Vagina (tissue), 2 donors: Measurements from ENCODE around the gene LRRC8E. TPM values are rescaled to one million over a fixed set of nuclear protein-coding genes. Genes with fewer than 3 reads are reported as not detected.

Experiments
- DNase-seq, 2 donors: peaks; one replicate each; pipeline ENCODE4 v3.0.0-alpha.2; 2017; ENCODE audit errors: extremely low spot score in 2 of 2
- H3K27ac ChIP-seq: fragments of 200-600 bp; sonication (generic); one replicate; pipeline ENCODE4 v1.5.1; 2019
- H3K27me3 ChIP-seq: fragments of 200-600 bp; sonication (generic); one replicate; pipeline ENCODE4 v1.5.1; 2019
- H3K36me3 ChIP-seq, 2 donors: fragments of 200-600 bp; sonication (generic); one replicate each; pipeline ENCODE4 v1.5.1; 2017 to 2019
- H3K4me1 ChIP-seq: fragments of 200-600 bp; sonication (generic); one replicate; pipeline ENCODE4 v1.5.1; 2019
- H3K4me3 ChIP-seq, 2 donors: fragments of 200-600 bp; sonication (generic); 1 replicate in 1 of 2; 2 replicates in 1 of 2; pipeline ENCODE4 v1.5.1; 2016 to 2019
- H3K9me3 ChIP-seq: fragments of 200-600 bp; sonication (generic); one replicate; pipeline ENCODE4 v1.5.1; 2019
- CTCF ChIP-seq, 3 experiments: fragments of 450-650 bp in 2 of 3; fragments of 200-600 bp in 1 of 3; sonication (generic) in 1 of 3; IDR thresholded peaks; one replicate each; pipeline ENCODE4 v1.5.1; 2017 to 2019; ENCODE audit warnings: antibody characterized with exemption in 3 of 3, mild to moderate bottlenecking in 2 of 3, moderate library complexity in 2 of 3
- POLR2A ChIP-seq, 2 donors: fragments of 450-650 bp; IDR thresholded peaks; one replicate each; pipeline ENCODE4 v1.6.1; 2017; ENCODE audit warnings: antibody characterized with exemption in 2 of 2, mild to moderate bottlenecking in 2 of 2, moderate library complexity in 2 of 2
- POLR2AphosphoS5 ChIP-seq, 2 donors: sonication (generic); formaldehyde crosslinking; IDR thresholded peaks; one replicate each; pipeline ENCODE4 v1.9.0; 2017; ENCODE audit warnings: antibody characterized with exemption in 2 of 2, mild to moderate bottlenecking in 2 of 2, low read depth in 1 of 2; ENCODE audit not compliant: insufficient read depth in 1 of 2
- intact Hi-C: fragments of 100-400 bp; cut with DNase I; formaldehyde crosslinking; loops from one replicate; pipeline ENCODE4 v1.15.1; 2023
- total RNA-seq: library from RNA; depleted of rRNA; stranded (reverse); fragments of >200 nt; gene quantifications from one replicate; pipeline ENCODE4 v1.2.3, GENCODE V29; 2016

LRRC8E gene
- total RNA-seq, 1 donor from 2014 or later, result 6.6 TPM

GRCh38 chr19:7900401-7900870, 12.1 kb downstream of the LRRC8E start:
- Histone ChIP-seq H3K27me3 (no peaks in the 10 kb centered on the region), H3K4me1 (peaks cover 39% of the 10 kb centered on the region), H3K27ac (peak overlapping the region; percentile 88), H3K9me3 (no peaks in the 10 kb centered on the region), H3K36me3 (no peaks in the 10 kb centered on the region), H3K4me3 (no peak overlapping the region)
- DNase-seq, result no peak
- intact Hi-C loops, result no loop called here
- TF ChIP-seq POLR2AphosphoS5 (IDR thresholded peaks at IDR 0.05; ENCODE audit: insufficient read depth in 1 of 2, low read depth in 1 of 2), result peak in 1 of 2 donors; percentile 19
- no peak for TF ChIP-seq CTCF (IDR thresholded peaks at IDR 0.05)
- no peak for TF ChIP-seq POLR2A (IDR thresholded peaks at IDR 0.05)

GRCh38 chr19:7900931-7901330, 12.6 kb downstream of the LRRC8E start:
- Histone ChIP-seq H3K4me1 (peaks cover 44% of the 10 kb centered on the region), H3K27me3 (no peaks in the 10 kb centered on the region), H3K4me3 (no peak overlapping the region), H3K27ac (peak overlapping the region; percentile 88), H3K36me3 (peaks cover 0 to 3% of the 10 kb centered on the region in 2 donors), H3K9me3 (no peaks in the 10 kb centered on the region)
- TF ChIP-seq POLR2AphosphoS5 (IDR thresholded peaks at IDR 0.05; ENCODE audit: insufficient read depth in 1 of 2, low read depth in 1 of 2), result peak in 1 of 2 donors; percentile 6
- TF ChIP-seq POLR2A (IDR thresholded peaks at IDR 0.05), result no peak
- no peak for DNase-seq
- intact Hi-C loops, result no loop called here

- DNase-seq, result no peak
These were observed 13.0 kb downstream of the LRRC8E start for GRCh38 chr19:7901337-7901736.

GRCh38 chr19:7902796-7903243, 14.5 kb downstream of the LRRC8E start:
- Histone ChIP-seq H3K27me3 (no peaks in the 10 kb centered on the region), H3K27ac (peak overlapping the region; percentile 88), H3K4me1 (peaks cover 63% of the 10 kb centered on the region), H3K4me3 (peak overlapping the region; percentile 55 to 86), H3K9me3 (no peaks in the 10 kb centered on the region), H3K36me3 (peaks cover 0 to 9% of the 10 kb centered on the region in 2 donors)
- TF ChIP-seq POLR2A (IDR thresholded peaks at IDR 0.05) (no peak), CTCF (IDR thresholded peaks at IDR 0.05) (no peak), POLR2AphosphoS5 (IDR thresholded peaks at IDR 0.05; ENCODE audit: insufficient read depth in 1 of 2, low read depth in 1 of 2) (no peak)
- intact Hi-C loops, result no loop called here
- DNase-seq, result no peak

More at GRCh38 chr19:7901337-7901736, 13.0 kb downstream of the LRRC8E start:
- Histone ChIP-seq H3K36me3 (peaks cover 0 to 7% of the 10 kb centered on the region in 2 donors), H3K9me3 (no peaks in the 10 kb centered on the region), H3K4me3 (no peak overlapping the region), H3K27me3 (no peaks in the 10 kb centered on the region), H3K4me1 (peaks cover 48% of the 10 kb centered on the region), H3K27ac (peak overlapping the region; percentile 88)
- TF ChIP-seq POLR2AphosphoS5 (IDR thresholded peaks at IDR 0.05; ENCODE audit: insufficient read depth in 1 of 2, low read depth in 1 of 2), result no peak
- no peak for TF ChIP-seq CTCF (IDR thresholded peaks at IDR 0.05)
- no peak for TF ChIP-seq POLR2A (IDR thresholded peaks at IDR 0.05)
- intact Hi-C loops, result no loop called here

- H3K4me1 ChIP-seq, result peaks cover 69% of the 10 kb centered on the region
- peak; percentile 99 to 100 for DNase-seq
- TF ChIP-seq POLR2A (IDR thresholded peaks at IDR 0.05) (peak in 1 of 2 donors; percentile 84), CTCF (IDR thresholded peaks at IDR 0.05) (peak; percentile 13 to 70 (median 37)), POLR2AphosphoS5 (IDR thresholded peaks at IDR 0.05; ENCODE audit: insufficient read depth in 1 of 2, low read depth in 1 of 2) (peak; percentile 95 to 97)
- H3K27me3 ChIP-seq, result no peaks in the 10 kb centered on the region
- H3K36me3 ChIP-seq, result peaks cover 0 to 9% of the 10 kb centered on the region in 2 donors
- intact Hi-C loops, result no loop called here
- peak within 1 kb of the TSS; percentile 86 to 99 for H3K4me3 ChIP-seq
- H3K9me3 ChIP-seq, result no peaks in the 10 kb centered on the region
- peak within 1 kb of the TSS; percentile 91 for H3K27ac ChIP-seq
These were observed 15.1 kb downstream of the LRRC8E start, which contains the start of gene MAP2K7 for GRCh38 chr19:7903244-7904073. TSS of gene MAP2K7 (plus strand) at chr19:7903877. CDS start at chr19:7903945, 68 bp downstream.
